KG1 (cell line): Measurements from ENCODE around the gene ZNF292.
"Not testable (repeated sequence)": the region's sequence is repeated elsewhere in the genome, so short reads cannot be mapped to it uniquely, and the experiment has no call there.

Experiments used
- DNase-seq: peaks from one replicate; lab custom pipeline; 2025; lab: John Stamatoyannopoulos, UW

Gene ZNF292

GRCh38 chr6:87213364-87213763 lies 58.0 kb downstream of the ZNF292 start:
- DNase-seq = no peak

- no peak for DNase-seq
Observed at GRCh38 chr6:87214831-87215230, 59.5 kb downstream of the ZNF292 start.

GRCh38 chr6:87220997-87221396 lies 65.6 kb downstream of the ZNF292 start:
- DNase-seq = no peak

GRCh38 chr6:87222676-87223075 lies 67.3 kb downstream of the ZNF292 start:
- no peak for DNase-seq

GRCh38 chr6:87224971-87225370 lies 69.6 kb downstream of the ZNF292 start:
- DNase-seq = no peak

GRCh38 chr6:87225511-87225910 lies 70.1 kb downstream of the ZNF292 start:
- no peak for DNase-seq

GRCh38 chr6:87225937-87226336 lies 70.6 kb downstream of the ZNF292 start:
- DNase-seq = no peak

- DNase-seq = no peak
Observed at GRCh38 chr6:87230801-87231200, 75.4 kb downstream of the ZNF292 start.

- no peak for DNase-seq
Observed at GRCh38 chr6:87237804-87238203, 82.4 kb downstream of the ZNF292 start.

GRCh38 chr6:87239098-87239635 lies 83.8 kb downstream of the ZNF292 start:
- DNase-seq = not testable (repeated sequence)

GRCh38 chr6:87241304-87241703 lies 85.9 kb downstream of the ZNF292 start:
- DNase-seq = no peak

GRCh38 chr6:87242311-87242710 lies 86.9 kb downstream of the ZNF292 start:
- DNase-seq = no peak

GRCh38 chr6:87243812-87244211 lies 88.4 kb downstream of the ZNF292 start:
- no peak for DNase-seq

GRCh38 chr6:87244380-87244779 lies 89.0 kb downstream of the ZNF292 start:
- no peak for DNase-seq

GRCh38 chr6:87250019-87250418 lies 94.7 kb downstream of the ZNF292 start:
- no peak for DNase-seq

- DNase-seq = no peak
Observed at GRCh38 chr6:87251225-87251624, 95.9 kb downstream of the ZNF292 start.

- DNase-seq = no peak
Observed at GRCh38 chr6:87251725-87252124, 96.4 kb downstream of the ZNF292 start.

- DNase-seq = no peak
Observed at GRCh38 chr6:87257046-87257445, 101.7 kb downstream of the ZNF292 start.

GRCh38 chr6:87257565-87257964 lies 102.2 kb downstream of the ZNF292 start:
- DNase-seq = no peak

GRCh38 chr6:87257975-87258374 lies 102.6 kb downstream of the ZNF292 start:
- no peak for DNase-seq

- no peak for DNase-seq
Observed at GRCh38 chr6:87259791-87260190, 104.4 kb downstream of the ZNF292 start.

- DNase-seq = no peak
Observed at GRCh38 chr6:87261534-87261933, 106.2 kb downstream of the ZNF292 start.

- DNase-seq = no peak
Observed at GRCh38 chr6:87264481-87264880, 109.1 kb downstream of the ZNF292 start.

- no peak for DNase-seq
Observed at GRCh38 chr6:87274660-87275274, 119.4 kb downstream of the ZNF292 start.
